Measurements from ENCODE around the gene CNPY1.

Gene CNPY1

GRCh38 chr7:155464948-155465739 lies 81.2 kb downstream of the CNPY1 start:
- no peak for DNase-seq

- DNase-seq = no peak
These were observed 82.2 kb downstream of the CNPY1 start for GRCh38 chr7:155464183-155464582.

GRCh38 chr7:155463114-155463811 lies 83.1 kb downstream of the CNPY1 start:
- no peak for DNase-seq

GRCh38 chr7:155462163-155462735 lies 84.1 kb downstream of the CNPY1 start:
- DNase-seq = no peak

- DNase-seq = no peak
These were observed 84.7 kb downstream of the CNPY1 start for GRCh38 chr7:155461631-155462030.

- DNase-seq = no peak
These were observed 85.3 kb downstream of the CNPY1 start for GRCh38 chr7:155460926-155461613.

- DNase-seq = no peak
These were observed 86.5 kb downstream of the CNPY1 start for GRCh38 chr7:155459700-155460461.

GRCh38 chr7:155458878-155459699 lies 87.3 kb downstream of the CNPY1 start:
- DNase-seq = no peak

GRCh38 chr7:155458111-155458877 lies 88.1 kb downstream of the CNPY1 start, which contains the start of gene EN2:
EN2 (plus strand) TSS chr7:155458129; CDS start chr7:155458378, 249 bp downstream.
- no peak for DNase-seq

- DNase-seq = no peak
These were observed 88.7 kb downstream of the CNPY1 start for GRCh38 chr7:155457544-155458110.

GRCh38 chr7:155456738-155457543 lies 89.4 kb downstream of the CNPY1 start:
- no peak for DNase-seq

GRCh38 chr7:155455776-155456737 lies 90.3 kb downstream of the CNPY1 start:
- no peak for DNase-seq

- no peak for DNase-seq
These were observed 91.1 kb downstream of the CNPY1 start for GRCh38 chr7:155455132-155455693.

GRCh38 chr7:155454183-155455112 lies 91.9 kb downstream of the CNPY1 start:
- DNase-seq = no peak

- no peak for DNase-seq
These were observed 92.8 kb downstream of the CNPY1 start for GRCh38 chr7:155453296-155454182.

All from CD4-positive, alpha-beta T cell treated with Interleukin-10 for 1 hour (primary cell).